PFSK-1 (cell line): ENCODE measurements around the gene RSRC1.

ENCODE experiments used
- FOXP2 ChIP-seq: optimal IDR thresholded peaks from 2 replicates; pipeline ENCODE3; 2011; ENCODE audit warnings: borderline replicate concordance, control low read depth, inconsistent platforms; ENCODE audit not compliant: insufficient read depth; ENCODE audit errors: extremely low read length, extremely low read depth
- POLR2AphosphoS5 ChIP-seq: IDR thresholded peaks from 2 replicates; pipeline ENCODE4 v1.6.1; 2012; ENCODE audit warnings: low read depth, mild to moderate bottlenecking, control low read depth, low read length, moderate library complexity
- SIN3A ChIP-seq: IDR thresholded peaks from 2 replicates; pipeline ENCODE4 v1.6.1; 2012; ENCODE audit warnings: mild to moderate bottlenecking, low read length, moderate library complexity, borderline replicate concordance; ENCODE audit not compliant: insufficient read depth
- TF ChIP-seq, protein P1 (sequence below), 2 experiments: IDR thresholded peaks; 2 replicates each; pipeline versions ENCODE4 v1.6.1 to v1.8.0; 2011 to 2012; ENCODE audit warnings: low read depth in 2 of 2, low read length in 2 of 2, control low read depth in 1 of 2, inconsistent platforms in 1 of 2, mild to moderate bottlenecking in 1 of 2, moderate library complexity in 1 of 2; ENCODE audit not compliant: insufficient read depth in 1 of 2

DNA sequence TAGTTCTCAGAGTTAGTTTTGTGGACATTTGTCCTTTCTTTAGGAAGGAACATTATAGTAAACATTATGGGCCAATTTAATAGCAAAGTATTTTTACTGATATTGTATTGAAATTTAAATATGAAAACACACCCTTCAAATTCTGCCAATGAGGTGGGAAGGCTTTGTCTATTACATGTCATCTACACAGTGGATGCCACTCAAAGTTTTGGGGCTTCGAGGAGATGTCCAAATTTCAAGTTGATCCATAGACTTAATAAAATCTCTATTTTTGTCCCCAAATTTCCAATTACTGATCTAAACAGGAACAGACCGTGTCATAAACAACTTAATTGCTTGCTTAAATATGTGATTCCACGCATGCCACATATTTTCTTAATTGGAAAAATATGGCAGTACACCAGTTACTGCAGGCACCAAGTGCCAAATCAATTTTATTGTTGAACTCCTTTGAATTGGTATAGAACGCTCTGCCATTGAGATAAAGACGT is 5.4 kb upstream of the RSRC1 start:
- no peak for TF ChIP-seq POLR2AphosphoS5
- no peak for TF ChIP-seq SIN3A
- TF ChIP-seq, protein P1, sequence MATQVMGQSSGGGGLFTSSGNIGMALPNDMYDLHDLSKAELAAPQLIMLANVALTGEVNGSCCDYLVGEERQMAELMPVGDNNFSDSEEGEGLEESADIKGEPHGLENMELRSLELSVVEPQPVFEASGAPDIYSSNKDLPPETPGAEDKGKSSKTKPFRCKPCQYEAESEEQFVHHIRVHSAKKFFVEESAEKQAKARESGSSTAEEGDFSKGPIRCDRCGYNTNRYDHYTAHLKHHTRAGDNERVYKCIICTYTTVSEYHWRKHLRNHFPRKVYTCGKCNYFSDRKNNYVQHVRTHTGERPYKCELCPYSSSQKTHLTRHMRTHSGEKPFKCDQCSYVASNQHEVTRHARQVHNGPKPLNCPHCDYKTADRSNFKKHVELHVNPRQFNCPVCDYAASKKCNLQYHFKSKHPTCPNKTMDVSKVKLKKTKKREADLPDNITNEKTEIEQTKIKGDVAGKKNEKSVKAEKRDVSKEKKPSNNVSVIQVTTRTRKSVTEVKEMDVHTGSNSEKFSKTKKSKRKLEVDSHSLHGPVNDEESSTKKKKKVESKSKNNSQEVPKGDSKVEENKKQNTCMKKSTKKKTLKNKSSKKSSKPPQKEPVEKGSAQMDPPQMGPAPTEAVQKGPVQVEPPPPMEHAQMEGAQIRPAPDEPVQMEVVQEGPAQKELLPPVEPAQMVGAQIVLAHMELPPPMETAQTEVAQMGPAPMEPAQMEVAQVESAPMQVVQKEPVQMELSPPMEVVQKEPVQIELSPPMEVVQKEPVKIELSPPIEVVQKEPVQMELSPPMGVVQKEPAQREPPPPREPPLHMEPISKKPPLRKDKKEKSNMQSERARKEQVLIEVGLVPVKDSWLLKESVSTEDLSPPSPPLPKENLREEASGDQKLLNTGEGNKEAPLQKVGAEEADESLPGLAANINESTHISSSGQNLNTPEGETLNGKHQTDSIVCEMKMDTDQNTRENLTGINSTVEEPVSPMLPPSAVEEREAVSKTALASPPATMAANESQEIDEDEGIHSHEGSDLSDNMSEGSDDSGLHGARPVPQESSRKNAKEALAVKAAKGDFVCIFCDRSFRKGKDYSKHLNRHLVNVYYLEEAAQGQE (IDR thresholded peaks at IDR 0.05; ENCODE audit: insufficient read depth in 1 of 2, low read depth in 2 of 2, low read length in 2 of 2) = no peak
- TF ChIP-seq FOXP2 = no peak
